Measurements from ENCODE around the gene ADAMTS14. TPM values are rescaled to one million over a fixed set of nuclear protein-coding genes. Genes with fewer than 3 reads are reported as not detected.

Gene ADAMTS14
- total RNA-seq, 8 experiments from 2014 or later = 0.05 to 1.9 (median 0.50) TPM

- Histone ChIP-seq H3K27ac (no peak overlapping the region), H3K4me1 (replicated peaks in 1 of 2) (peaks cover 13 to 27% of the 10 kb centered on the region in 2 donors), H3K4me3 (no peak overlapping the region)
- no peak for ATAC-seq (replicated peaks in 6 of 8)
- 88% methylated on average over 2 of the region's 3 CpGs; no CpG with 5 or more reads in 9 of the 10 experiments for WGBS, 10 experiments
- in situ Hi-C loops (cut with MboI; ENCODE audit: low pct_unique_long_range_greater_than_20kb in 2 of 9, low sequenced_read_pairs in 9 of 9, unreplicated experiment in 9 of 9) = no loop called here
Observed at GRCh38 chr10:70735161-70735560, 62.9 kb downstream of the ADAMTS14 start.

- ATAC-seq (replicated peaks in 6 of 8) = no peak
- Histone ChIP-seq H3K4me1 (replicated peaks in 1 of 2) (peaks cover 23 to 36% of the 10 kb centered on the region in 2 donors), H3K27ac (no peak overlapping the region), H3K4me3 (no peak overlapping the region)
- in situ Hi-C loops (cut with MboI; ENCODE audit: low pct_unique_long_range_greater_than_20kb in 2 of 9, low sequenced_read_pairs in 9 of 9, unreplicated experiment in 9 of 9) = no loop called here
- WGBS, 10 experiments = 80 to 100% methylated on average over 1 to 2 of the region's 3 CpGs; no CpG with 5 or more reads in 8 of the 10 experiments
Observed at GRCh38 chr10:70736525-70736924, 64.2 kb downstream of the ADAMTS14 start.

GRCh38 chr10:70737250-70737649, 64.9 kb downstream of the ADAMTS14 start:
- 60 to 100% (median 94%) methylated on average over 1 to 3 of the region's 6 CpGs; no CpG with 5 or more reads in 7 of the 10 experiments for WGBS, 10 experiments
- in situ Hi-C loops (cut with MboI; ENCODE audit: low pct_unique_long_range_greater_than_20kb in 2 of 9, low sequenced_read_pairs in 9 of 9, unreplicated experiment in 9 of 9) = no loop called here
- no peak for ATAC-seq (replicated peaks in 6 of 8)
- peaks cover 23 to 36% of the 10 kb centered on the region in 2 donors for H3K4me1 ChIP-seq (replicated peaks in 1 of 2)
- no peak overlapping the region for H3K4me3 ChIP-seq
- H3K27ac ChIP-seq = no peak overlapping the region

GRCh38 chr10:70738006-70738760, 65.9 kb downstream of the ADAMTS14 start:
- in situ Hi-C loops (cut with MboI; ENCODE audit: low pct_unique_long_range_greater_than_20kb in 2 of 9, low sequenced_read_pairs in 9 of 9, unreplicated experiment in 9 of 9) = no loop called here
- H3K27ac ChIP-seq = no peak overlapping the region
- ATAC-seq (replicated peaks in 6 of 8) = peak in 6 of 8 experiments; percentile 32 to 63 (median 52)
- peaks cover 23 to 36% of the 10 kb centered on the region in 2 donors for H3K4me1 ChIP-seq (replicated peaks in 1 of 2)
- no peak overlapping the region for H3K4me3 ChIP-seq
- 50 to 100% (median 100%) methylated on average over 1 to 3 of the region's 3 CpGs; no CpG with 5 or more reads in 4 of the 10 experiments for WGBS, 10 experiments

GRCh38 chr10:70738761-70739121, 66.4 kb downstream of the ADAMTS14 start:
- no peak overlapping the region for H3K27ac ChIP-seq
- H3K4me3 ChIP-seq = no peak overlapping the region
- H3K4me1 ChIP-seq (replicated peaks in 1 of 2) = peaks cover 23 to 36% of the 10 kb centered on the region in 2 donors
- in situ Hi-C loops (cut with MboI; ENCODE audit: low pct_unique_long_range_greater_than_20kb in 2 of 9, low sequenced_read_pairs in 9 of 9, unreplicated experiment in 9 of 9) = no loop called here
- ATAC-seq (replicated peaks in 6 of 8) = no peak
- 60% methylated on average over 1 of the region's 12 CpGs; no CpG with 5 or more reads in 9 of the 10 experiments for WGBS, 10 experiments

GRCh38 chr10:70740406-70741288, 68.3 kb downstream of the ADAMTS14 start:
- Histone ChIP-seq H3K4me1 (replicated peaks in 1 of 2) (peaks cover 23 to 36% of the 10 kb centered on the region in 2 donors), H3K27ac (peak overlapping the region; percentile 30 to 41), H3K4me3 (no peak overlapping the region)
- 11 to 100% (median 60%) methylated on average over 1 to 6 of the region's 12 CpGs; no CpG with 5 or more reads in 3 of the 10 experiments for WGBS, 10 experiments
- in situ Hi-C loops (cut with MboI; ENCODE audit: low pct_unique_long_range_greater_than_20kb in 2 of 9, low sequenced_read_pairs in 9 of 9, unreplicated experiment in 9 of 9) = no loop called here
- peak in 5 of 8 experiments; percentile 83 to 92 (median 88) for ATAC-seq (replicated peaks in 6 of 8)

- H3K4me3 ChIP-seq = no peak overlapping the region
- 0 to 100% (median 79%) methylated on average over 2 to 5 of the region's 8 CpGs for WGBS, 10 experiments
- in situ Hi-C loops (cut with MboI; ENCODE audit: low pct_unique_long_range_greater_than_20kb in 2 of 9, low sequenced_read_pairs in 9 of 9, unreplicated experiment in 9 of 9) = no loop called here
- peak in 3 of 8 experiments; percentile 43 to 48 (median 45) for ATAC-seq (replicated peaks in 6 of 8)
- no peak overlapping the region for H3K27ac ChIP-seq
- H3K4me1 ChIP-seq (replicated peaks in 1 of 2) = peaks cover 19 to 36% of the 10 kb centered on the region in 2 donors
Observed at GRCh38 chr10:70742537-70743429, 70.5 kb downstream of the ADAMTS14 start.

GRCh38 chr10:70743430-70743788, 71.1 kb downstream of the ADAMTS14 start:
- no peak overlapping the region for H3K4me3 ChIP-seq
- ATAC-seq (replicated peaks in 6 of 8) = no peak
- in situ Hi-C loops (cut with MboI; ENCODE audit: low pct_unique_long_range_greater_than_20kb in 2 of 9, low sequenced_read_pairs in 9 of 9, unreplicated experiment in 9 of 9) = no loop called here
- 0 to 100% (median 85%) methylated on average over 1 to 3 of the region's 17 CpGs; no CpG with 5 or more reads in 6 of the 10 experiments for WGBS, 10 experiments
- H3K27ac ChIP-seq = no peak overlapping the region
- peaks cover 19 to 32% of the 10 kb centered on the region in 2 donors for H3K4me1 ChIP-seq (replicated peaks in 1 of 2)

- WGBS, 10 experiments = 82% methylated on average over 2 of the region's 13 CpGs; no CpG with 5 or more reads in 9 of the 10 experiments
- no peak overlapping the region for H3K4me3 ChIP-seq
- ATAC-seq (replicated peaks in 6 of 8) = no peak
- peaks cover 16 to 27% of the 10 kb centered on the region in 2 donors for H3K4me1 ChIP-seq (replicated peaks in 1 of 2)
- H3K27ac ChIP-seq = no peak overlapping the region
- in situ Hi-C loops (cut with MboI; ENCODE audit: low pct_unique_long_range_greater_than_20kb in 2 of 9, low sequenced_read_pairs in 9 of 9, unreplicated experiment in 9 of 9) = no loop called here
Observed at GRCh38 chr10:70743879-70744278, 71.6 kb downstream of the ADAMTS14 start.

GRCh38 chr10:70744617-70745143, 72.4 kb downstream of the ADAMTS14 start:
- no peak for ATAC-seq (replicated peaks in 6 of 8)
- in situ Hi-C loops (cut with MboI; ENCODE audit: low pct_unique_long_range_greater_than_20kb in 2 of 9, low sequenced_read_pairs in 9 of 9, unreplicated experiment in 9 of 9) = no loop called here
- Histone ChIP-seq H3K4me1 (replicated peaks in 1 of 2) (peaks cover 16 to 23% of the 10 kb centered on the region in 2 donors), H3K4me3 (no peak overlapping the region), H3K27ac (no peak overlapping the region)
- 20 to 96% (median 79%) methylated on average over 1 to 4 of the region's 6 CpGs; no CpG with 5 or more reads in 1 of the 10 experiments for WGBS, 10 experiments

- 80% methylated on average over 1 of the region's 2 CpGs; no CpG with 5 or more reads in 9 of the 10 experiments for WGBS, 10 experiments
- Histone ChIP-seq H3K4me1 (replicated peaks in 1 of 2) (peaks cover 13 to 16% of the 10 kb centered on the region in 2 donors), H3K4me3 (no peak overlapping the region), H3K27ac (no peak overlapping the region)
- no peak for ATAC-seq (replicated peaks in 6 of 8)
- in situ Hi-C loops (cut with MboI; ENCODE audit: low pct_unique_long_range_greater_than_20kb in 2 of 9, low sequenced_read_pairs in 9 of 9, unreplicated experiment in 9 of 9) = no loop called here
Observed at GRCh38 chr10:70745555-70745954, 73.2 kb downstream of the ADAMTS14 start.
